ENCODE data around the gene SNF8. TPM values are rescaled to one million over a fixed set of nuclear protein-coding genes. Genes with fewer than 3 reads are reported as not detected.

The SNF8 gene
- total and polyA plus RNA-seq, 4 donors: 78.8 to 217 (median 116) TPM

DNA sequence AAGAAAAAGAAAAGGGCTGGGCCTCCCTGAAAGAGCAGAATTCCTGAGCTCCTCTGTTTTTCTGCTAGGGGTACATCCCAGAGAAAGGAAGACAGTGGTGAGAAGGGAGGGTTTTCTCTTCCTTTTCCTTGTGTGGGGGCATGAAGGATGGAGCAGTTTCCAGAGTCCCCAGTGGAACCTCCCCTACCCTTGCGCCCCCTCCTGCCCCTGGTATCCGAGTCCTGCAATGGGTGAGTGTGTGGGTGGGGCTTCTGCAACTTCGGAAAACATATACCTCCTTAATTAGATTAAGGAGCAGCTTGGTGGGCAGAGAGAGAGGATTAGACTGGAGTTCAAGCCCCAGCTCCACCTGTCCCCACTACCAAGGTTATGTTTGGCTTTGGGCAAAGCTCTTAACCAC, 29.2 kb upstream of the SNF8 start:
- ATAC-seq (ENCODE audit: low FRiP score) (no peak), DNase-seq (no peak)
- 78 to 81% methylated on average over 3 of the region's 3 CpGs for WGBS, 2 donors
- H3K4me1 ChIP-seq (ENCODE audit: control insufficient read depth in 1 of 2, insufficient read depth in 2 of 2, low read length in 2 of 2): no peaks in the 10 kb centered on the region
- intact Hi-C loops (cut with DNase I): no loop called here
- H3K27ac ChIP-seq (ENCODE audit: low read depth in 1 of 2, low read length in 2 of 2): no peak overlapping the region
- H3K4me3 ChIP-seq (ENCODE audit: low read length in 2 of 2): no peak overlapping the region
- no peaks in the 10 kb centered on the region for H3K27me3 ChIP-seq (ENCODE audit: control insufficient read depth in 1 of 2, insufficient read depth in 2 of 2, low read length in 1 of 2)
- H3K9me3 ChIP-seq (ENCODE audit: control insufficient read depth, low read length): no peaks in the 10 kb centered on the region
- H3K36me3 ChIP-seq (ENCODE audit: control insufficient read depth in 1 of 2, insufficient read depth in 2 of 2, low read length in 1 of 2): no peaks in the 10 kb centered on the region

DNA sequence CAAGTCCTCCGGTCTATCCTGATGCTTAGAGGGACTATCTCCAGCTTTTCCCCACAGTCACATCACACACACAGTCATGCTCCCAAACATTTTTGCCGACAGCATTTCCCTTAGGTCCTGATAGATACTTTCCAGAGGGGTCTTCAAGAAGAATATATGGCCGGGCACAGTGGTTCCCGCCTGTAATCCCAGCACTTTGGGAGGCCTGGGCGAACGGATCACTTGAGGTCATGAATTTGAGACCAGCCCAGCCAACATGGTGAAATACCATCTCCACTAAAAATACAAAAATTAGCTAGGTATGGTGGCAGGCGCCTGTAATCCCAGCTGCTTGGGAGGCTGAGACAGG, 28.1 kb upstream of the SNF8 start:
- H3K27ac ChIP-seq (ENCODE audit: low read depth in 1 of 2, low read length in 2 of 2): no peak overlapping the region
- no peak for DNase-seq
- H3K4me3 ChIP-seq (ENCODE audit: low read length in 2 of 2): no peak overlapping the region
- intact Hi-C loops (cut with DNase I): no loop called here
- H3K9me3 ChIP-seq (ENCODE audit: control insufficient read depth, low read length): no peaks in the 10 kb centered on the region
- 62% methylated on average over 7 of the region's 7 CpGs for WGBS, 2 donors
- H3K36me3 ChIP-seq (ENCODE audit: control insufficient read depth in 1 of 2, insufficient read depth in 2 of 2, low read length in 1 of 2): no peaks in the 10 kb centered on the region
- no peaks in the 10 kb centered on the region for H3K4me1 ChIP-seq (ENCODE audit: control insufficient read depth in 1 of 2, insufficient read depth in 2 of 2, low read length in 2 of 2)
- H3K27me3 ChIP-seq (ENCODE audit: control insufficient read depth in 1 of 2, insufficient read depth in 2 of 2, low read length in 1 of 2): no peaks in the 10 kb centered on the region
- no peak for ATAC-seq (ENCODE audit: low FRiP score)

DNA sequence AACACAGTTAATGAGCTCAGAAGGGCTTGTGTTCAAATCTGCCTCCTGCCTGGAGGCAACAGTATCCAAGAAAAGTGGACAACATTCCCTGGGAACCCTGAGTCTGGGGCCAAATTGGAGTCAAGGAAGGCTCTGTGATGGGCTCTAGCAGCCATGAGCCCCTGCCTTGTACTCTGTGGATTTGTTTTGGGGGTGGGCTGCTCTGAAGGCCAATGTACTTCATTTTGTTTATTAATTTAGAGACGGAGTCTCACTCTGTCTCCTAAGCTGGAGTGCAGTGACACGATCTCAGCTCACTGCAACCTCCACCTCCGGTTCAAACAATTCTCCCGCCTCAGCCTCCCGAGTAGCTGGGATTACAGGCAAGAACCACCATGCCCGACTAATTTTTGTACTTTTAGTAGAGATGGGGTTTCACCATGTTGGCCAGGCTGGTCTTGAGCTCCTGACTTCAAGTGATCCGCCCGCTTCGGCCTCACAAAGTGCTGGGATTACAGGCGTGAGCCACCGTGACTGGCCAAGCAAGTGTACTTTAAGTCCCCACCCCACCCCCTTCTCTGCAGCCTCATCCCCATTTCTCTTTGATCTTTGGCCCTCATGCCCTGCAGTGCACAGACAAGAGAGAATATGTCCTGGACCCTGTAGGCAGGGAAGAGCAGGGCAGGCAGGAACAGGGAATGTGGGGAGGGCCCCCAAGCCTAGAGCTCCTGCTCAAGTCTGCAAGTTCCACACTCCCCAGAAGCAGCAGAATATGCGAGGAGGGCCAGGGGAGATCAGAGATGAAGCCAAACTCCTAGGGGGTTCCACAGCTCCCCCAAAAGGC, 26.4 kb upstream of the SNF8 start:
- WGBS, 2 donors: 90 to 93% methylated on average over 12 of the region's 12 CpGs
- Histone ChIP-seq H3K27ac (ENCODE audit: low read depth in 1 of 2, low read length in 2 of 2) (no peak overlapping the region), H3K4me3 (ENCODE audit: low read length in 2 of 2) (no peak overlapping the region), H3K9me3 (ENCODE audit: control insufficient read depth, low read length) (no peaks in the 10 kb centered on the region), H3K4me1 (ENCODE audit: control insufficient read depth in 1 of 2, insufficient read depth in 2 of 2, low read length in 2 of 2) (no peaks in the 10 kb centered on the region), H3K27me3 (ENCODE audit: control insufficient read depth in 1 of 2, insufficient read depth in 2 of 2, low read length in 1 of 2) (no peaks in the 10 kb centered on the region), H3K36me3 (ENCODE audit: control insufficient read depth in 1 of 2, insufficient read depth in 2 of 2, low read length in 1 of 2) (no peaks in the 10 kb centered on the region)
- DNase-seq: no peak
- intact Hi-C loops (cut with DNase I): no loop called here
- ATAC-seq (ENCODE audit: low FRiP score): no peak

DNA sequence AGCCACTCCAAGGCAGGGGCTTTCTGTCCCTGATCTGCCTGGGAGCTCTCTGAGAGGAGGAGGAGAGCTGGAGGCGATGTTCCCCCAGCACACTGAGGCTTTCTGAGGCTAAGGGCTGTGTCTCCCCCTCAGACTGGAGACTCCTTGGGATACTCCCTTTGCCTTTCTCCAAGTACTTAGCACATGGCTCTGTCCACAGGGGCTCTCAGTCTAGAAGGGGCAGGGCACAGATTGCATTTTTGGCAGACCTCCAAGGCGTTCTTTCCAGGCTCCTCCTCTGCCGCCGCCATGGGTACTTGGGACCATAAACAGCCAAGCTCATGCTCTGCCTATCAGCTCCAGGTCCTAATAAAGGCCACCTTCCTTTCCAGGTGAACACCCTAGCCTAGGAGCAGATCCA, 25.6 kb upstream of the SNF8 start:
- WGBS, 2 donors: 25 to 34% methylated on average over 4 of the region's 4 CpGs
- H3K27me3 ChIP-seq (ENCODE audit: control insufficient read depth in 1 of 2, insufficient read depth in 2 of 2, low read length in 1 of 2): no peaks in the 10 kb centered on the region

DNA sequence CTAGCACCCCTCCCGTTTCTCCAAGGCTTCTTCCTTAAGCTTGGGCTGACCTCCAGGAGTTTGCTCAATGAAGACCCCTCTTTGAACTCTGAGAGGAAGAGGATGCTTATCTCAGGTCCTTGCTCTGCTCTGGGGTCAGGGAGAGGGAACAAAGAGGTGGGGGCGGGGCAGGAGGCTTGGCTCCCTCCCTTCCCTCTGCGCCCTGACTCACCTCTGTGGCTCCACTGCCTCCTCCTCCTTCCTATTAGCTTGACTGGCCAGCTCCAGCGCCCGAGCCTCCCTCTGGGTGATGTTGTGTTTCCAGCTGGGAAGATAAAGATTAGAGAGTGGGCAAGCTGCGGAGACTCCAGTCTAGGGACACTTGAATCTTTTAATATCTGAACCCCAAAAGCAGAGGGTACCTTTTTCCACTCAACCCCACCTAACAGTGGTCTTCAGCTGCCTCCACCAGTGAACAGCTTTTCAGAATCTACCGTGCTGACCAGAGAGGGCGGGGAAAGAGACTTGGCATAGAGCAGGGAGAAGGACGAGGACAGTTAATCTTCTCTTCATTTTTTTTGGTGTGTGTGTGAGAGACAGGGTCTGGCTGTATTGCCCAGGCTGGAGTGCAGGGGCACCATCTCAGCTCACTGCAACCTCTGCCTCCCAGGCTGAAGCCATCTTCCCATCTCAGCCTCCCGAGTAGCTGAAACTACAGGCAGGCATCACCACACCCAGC, 17.0 kb upstream of the SNF8 start:
- ATAC-seq (ENCODE audit: low FRiP score) (no peak), DNase-seq (no peak)
- intact Hi-C loops (cut with DNase I): no loop called here
- no peak overlapping the region for H3K4me3 ChIP-seq (ENCODE audit: low read length in 2 of 2)
- 27% methylated on average over 10 of the region's 10 CpGs for WGBS, 2 donors
- H3K27ac ChIP-seq (ENCODE audit: low read depth in 1 of 2, low read length in 2 of 2): no peak overlapping the region
- H3K27me3 ChIP-seq (ENCODE audit: control insufficient read depth in 1 of 2, insufficient read depth in 2 of 2, low read length in 1 of 2): no peaks in the 10 kb centered on the region
- no peaks in the 10 kb centered on the region for H3K4me1 ChIP-seq (ENCODE audit: control insufficient read depth in 1 of 2, insufficient read depth in 2 of 2, low read length in 2 of 2)
- no peaks in the 10 kb centered on the region for H3K9me3 ChIP-seq (ENCODE audit: control insufficient read depth, low read length)
- no peaks in the 10 kb centered on the region for H3K36me3 ChIP-seq (ENCODE audit: control insufficient read depth in 1 of 2, insufficient read depth in 2 of 2, low read length in 1 of 2)

More for the DNA sequence above, 25.6 kb upstream of the SNF8 start:
- H3K36me3 ChIP-seq (ENCODE audit: control insufficient read depth in 1 of 2, insufficient read depth in 2 of 2, low read length in 1 of 2): no peaks in the 10 kb centered on the region
- DNase-seq: no peak
- H3K27ac ChIP-seq (ENCODE audit: low read depth in 1 of 2, low read length in 2 of 2): no peak overlapping the region
- H3K9me3 ChIP-seq (ENCODE audit: control insufficient read depth, low read length): no peaks in the 10 kb centered on the region
- H3K4me1 ChIP-seq (ENCODE audit: control insufficient read depth in 1 of 2, insufficient read depth in 2 of 2, low read length in 2 of 2): no peaks in the 10 kb centered on the region
- ATAC-seq (ENCODE audit: low FRiP score): no peak
- intact Hi-C loops (cut with DNase I): no loop called here
- no peak overlapping the region for H3K4me3 ChIP-seq (ENCODE audit: low read length in 2 of 2)

DNA sequence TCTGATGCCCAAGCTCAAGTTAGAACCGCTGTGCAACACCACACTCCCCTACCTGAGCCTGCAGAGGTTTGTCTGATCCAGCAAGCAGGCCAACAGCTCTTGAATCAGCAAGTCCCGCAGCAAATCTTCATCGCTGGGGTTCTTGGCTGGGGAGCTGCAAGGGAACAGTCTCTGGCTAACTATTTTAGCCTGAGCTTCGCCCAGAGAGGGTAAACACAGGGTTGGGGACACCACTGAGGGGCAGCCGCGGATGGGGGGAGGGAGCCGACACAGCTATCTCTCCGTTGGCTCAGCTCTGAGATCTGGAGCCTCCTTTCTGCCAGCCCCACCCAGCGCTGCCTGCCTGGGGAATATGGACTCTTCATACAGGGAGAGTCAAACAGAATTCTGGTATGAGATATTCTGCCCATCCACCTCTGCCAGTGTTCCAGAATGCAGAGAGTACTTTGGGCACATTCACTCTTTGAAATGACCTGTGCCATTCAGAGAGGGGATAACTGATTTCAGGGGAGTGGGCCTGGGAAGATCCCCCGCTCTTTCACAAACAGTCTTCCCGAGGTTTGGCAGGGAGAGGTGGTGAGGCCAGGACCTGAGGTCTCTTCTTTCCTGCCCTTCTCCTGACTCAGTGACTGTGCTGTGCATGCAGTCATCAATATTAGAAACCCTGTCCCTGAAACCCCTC, 16.3 kb upstream of the SNF8 start:
- no peaks in the 10 kb centered on the region for H3K4me1 ChIP-seq (ENCODE audit: control insufficient read depth in 1 of 2, insufficient read depth in 2 of 2, low read length in 2 of 2)
- H3K27me3 ChIP-seq (ENCODE audit: control insufficient read depth in 1 of 2, insufficient read depth in 2 of 2, low read length in 1 of 2): no peaks in the 10 kb centered on the region
- no peak for DNase-seq
- no peak overlapping the region for H3K4me3 ChIP-seq (ENCODE audit: low read length in 2 of 2)
- H3K36me3 ChIP-seq (ENCODE audit: control insufficient read depth in 1 of 2, insufficient read depth in 2 of 2, low read length in 1 of 2): no peaks in the 10 kb centered on the region
- 21 to 23% methylated on average over 11 of the region's 11 CpGs for WGBS, 2 donors
- ATAC-seq (ENCODE audit: low FRiP score): no peak
- no peak overlapping the region for H3K27ac ChIP-seq (ENCODE audit: low read depth in 1 of 2, low read length in 2 of 2)
- intact Hi-C loops (cut with DNase I): no loop called here
- no peaks in the 10 kb centered on the region for H3K9me3 ChIP-seq (ENCODE audit: control insufficient read depth, low read length)

DNA sequence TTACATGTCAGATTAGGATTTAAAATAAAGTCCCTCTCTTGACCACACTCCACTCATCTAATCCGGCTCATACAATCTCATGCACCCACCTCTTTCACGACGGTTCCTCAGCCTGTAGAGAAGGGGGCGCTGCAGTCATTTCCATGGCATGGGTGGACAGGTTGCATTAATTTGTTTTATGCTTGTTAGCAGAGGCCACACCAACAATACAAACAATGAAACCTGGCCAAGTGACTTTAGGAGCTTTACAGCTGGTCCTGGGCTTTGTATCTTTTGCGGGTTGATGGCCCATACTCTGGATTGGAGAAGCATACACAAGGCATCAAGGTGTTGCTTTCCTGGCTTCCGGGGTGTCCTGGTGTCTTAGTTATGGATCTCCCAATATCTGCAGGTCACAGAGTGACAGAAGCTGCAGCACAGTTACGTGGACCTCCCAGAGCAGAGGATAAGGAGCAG, 9.7 kb upstream of the SNF8 start:
- H3K27me3 ChIP-seq (ENCODE audit: control insufficient read depth in 1 of 2, insufficient read depth in 2 of 2, low read length in 1 of 2): peaks cover 0 to 2% of the 10 kb centered on the region in 2 donors
- no peak overlapping the region for H3K4me3 ChIP-seq (ENCODE audit: low read length in 2 of 2)
- 31 to 33% methylated on average over 7 of the region's 7 CpGs for WGBS, 2 donors
- H3K9me3 ChIP-seq (ENCODE audit: control insufficient read depth, low read length): no peaks in the 10 kb centered on the region
- intact Hi-C loops (cut with DNase I): no loop called here
- H3K36me3 ChIP-seq (ENCODE audit: control insufficient read depth in 1 of 2, insufficient read depth in 2 of 2, low read length in 1 of 2): no peaks in the 10 kb centered on the region
- no peaks in the 10 kb centered on the region for H3K4me1 ChIP-seq (ENCODE audit: control insufficient read depth in 1 of 2, insufficient read depth in 2 of 2, low read length in 2 of 2)
- DNase-seq (no peak), ATAC-seq (ENCODE audit: low FRiP score) (no peak)
- no peak overlapping the region for H3K27ac ChIP-seq (ENCODE audit: low read depth in 1 of 2, low read length in 2 of 2)

DNA sequence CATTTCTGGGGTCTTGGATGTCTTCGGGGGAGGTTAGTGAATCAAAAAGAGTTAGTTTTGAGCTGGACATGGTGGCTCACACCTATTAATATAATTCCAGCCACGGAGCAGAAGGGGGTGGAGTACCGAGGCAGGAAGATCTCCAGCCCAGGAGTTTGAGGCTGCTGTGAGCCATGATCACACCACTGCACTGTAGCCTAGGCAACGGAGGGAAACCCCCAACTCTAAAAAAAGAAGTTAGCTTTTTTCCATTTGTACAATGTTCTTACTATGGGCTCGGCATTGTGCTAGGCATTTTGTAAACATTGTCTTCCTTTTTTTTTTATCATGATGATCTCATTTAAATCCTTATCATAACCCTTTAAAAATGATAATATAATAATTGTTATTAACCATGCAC, 8.3 kb upstream of the SNF8 start:
- no peaks in the 10 kb centered on the region for H3K9me3 ChIP-seq (ENCODE audit: control insufficient read depth, low read length)
- intact Hi-C loops (cut with DNase I): no loop called here
- H3K4me3 ChIP-seq (ENCODE audit: low read length in 2 of 2): no peak overlapping the region
- 26 to 28% methylated on average over 5 of the region's 5 CpGs for WGBS, 2 donors
- DNase-seq (no peak), ATAC-seq (ENCODE audit: low FRiP score) (no peak)
- no peaks in the 10 kb centered on the region for H3K36me3 ChIP-seq (ENCODE audit: control insufficient read depth in 1 of 2, insufficient read depth in 2 of 2, low read length in 1 of 2)
- no peaks in the 10 kb centered on the region for H3K4me1 ChIP-seq (ENCODE audit: control insufficient read depth in 1 of 2, insufficient read depth in 2 of 2, low read length in 2 of 2)
- peaks cover 0 to 2% of the 10 kb centered on the region in 2 donors for H3K27me3 ChIP-seq (ENCODE audit: control insufficient read depth in 1 of 2, insufficient read depth in 2 of 2, low read length in 1 of 2)
- no peak overlapping the region for H3K27ac ChIP-seq (ENCODE audit: low read depth in 1 of 2, low read length in 2 of 2)
